Spleen (tissue), 7 donors: ENCODE measurements around the gene SGCG.
"Not testable (repeated sequence)": the region's sequence is repeated elsewhere in the genome, so short reads cannot be mapped to it uniquely, and the experiment has no call there.

Experiments
- CTCF ChIP-seq, 11 experiments: fragments of 200-600 bp in 7 of 11; fragments of 450-650 bp in 4 of 11; sonication (generic) in 4 of 11; IDR thresholded peaks in 8 of 11; conservative IDR thresholded peaks in 3 of 11; 1 replicate in 7 of 11; 2 replicates in 4 of 11; pipeline versions ENCODE4 v1.4.0 to v1.8.0; 2016 to 2021; ENCODE audit warnings: antibody characterized with exemption in 11 of 11, inconsistent platforms in 4 of 11, mild to moderate bottlenecking in 1 of 11
- POLR2A ChIP-seq, 3 donors: fragments of 450-650 bp; IDR thresholded peaks; one replicate each; pipeline ENCODE4 v1.5.1; 2017; ENCODE audit warnings: antibody characterized with exemption in 3 of 3, mild to moderate bottlenecking in 1 of 3
- donor health status: DM: no; HTN: no; CAD: no; lungs with moderate emphysema.
- donor health status: DM: no; HTN: no; CAD: no.
- donor health status: DM: no; HTN: no; CAD: no.

GRCh38 chr13:23248410-23248809 is 67.6 kb downstream of the SGCG start:
- TF ChIP-seq CTCF (IDR thresholded peaks at IDR 0.05 in 8 of 11, conservative IDR thresholded peaks at IDR 0.05 in 3 of 11); POLR2A (IDR thresholded peaks at IDR 0.05): not testable (repeated sequence)
